GM21786 (cell line): Measurements from ENCODE around the gene TBC1D14.

ENCODE experiments used
- ATAC-seq: cut with Tn5 transposase; IDR thresholded peaks from one replicate; pipeline ENCODE4 v1.9.1; 2021; ENCODE audit not compliant: unreplicated experiment

Gene TBC1D14

DNA sequence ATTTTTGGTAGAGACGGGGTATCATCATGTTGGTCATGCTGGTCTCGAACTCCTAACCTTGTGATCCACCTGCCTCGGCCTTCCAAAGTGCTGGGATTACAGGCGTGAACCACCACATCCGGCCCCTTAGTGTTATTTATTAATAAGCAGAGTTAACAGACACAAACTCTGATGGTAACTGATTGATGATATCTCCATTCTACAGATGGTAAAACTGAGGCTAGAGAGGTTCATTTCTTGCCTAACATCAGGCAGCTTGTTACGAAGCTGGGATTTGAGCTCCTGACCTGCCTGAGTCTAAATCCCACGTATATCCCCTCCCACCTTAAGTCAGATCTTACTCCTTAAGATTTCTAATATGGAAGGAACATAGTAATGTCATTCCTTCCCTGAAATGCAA, 36.9 kb downstream of the TBC1D14 start:
- no peak for ATAC-seq

- no peak for ATAC-seq
These were observed 38.5 kb downstream of the TBC1D14 start for GRCh38 chr4:6948134-6948460.

- no peak for ATAC-seq
These were observed 42.3 kb downstream of the TBC1D14 start for GRCh38 chr4:6951880-6952381.

DNA sequence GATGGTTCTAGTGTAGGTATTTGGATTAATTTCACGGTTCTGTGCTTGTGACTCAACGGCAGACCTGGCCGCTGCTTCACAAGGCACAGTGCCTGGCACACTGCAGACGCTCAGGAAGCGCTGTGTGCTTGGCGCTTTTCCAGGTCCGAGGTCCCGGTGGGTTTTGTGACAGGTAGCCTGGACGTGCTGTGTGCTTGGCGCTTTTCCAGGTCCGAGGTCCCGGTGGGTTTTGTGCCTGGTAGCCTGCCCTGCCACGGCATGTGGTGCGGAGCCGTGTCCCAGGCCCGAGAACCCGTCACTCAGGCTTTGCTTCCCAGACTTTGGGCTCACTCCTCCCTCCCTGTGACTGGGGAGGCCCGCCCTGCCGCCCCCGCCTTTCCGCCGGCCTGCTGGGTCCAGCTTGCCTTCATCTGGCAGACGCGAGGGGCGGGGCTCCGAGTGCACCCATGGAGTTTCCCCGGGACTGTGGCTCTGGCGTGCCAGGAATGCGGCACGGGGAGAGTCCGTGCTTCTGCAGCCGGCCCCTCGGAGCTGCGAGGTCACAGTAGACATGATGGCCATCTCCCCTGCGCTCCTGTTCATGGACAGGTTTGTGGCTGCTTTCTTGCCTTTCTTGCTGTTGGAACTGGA, 44.2 kb downstream of the TBC1D14 start:
- ATAC-seq = no peak

DNA sequence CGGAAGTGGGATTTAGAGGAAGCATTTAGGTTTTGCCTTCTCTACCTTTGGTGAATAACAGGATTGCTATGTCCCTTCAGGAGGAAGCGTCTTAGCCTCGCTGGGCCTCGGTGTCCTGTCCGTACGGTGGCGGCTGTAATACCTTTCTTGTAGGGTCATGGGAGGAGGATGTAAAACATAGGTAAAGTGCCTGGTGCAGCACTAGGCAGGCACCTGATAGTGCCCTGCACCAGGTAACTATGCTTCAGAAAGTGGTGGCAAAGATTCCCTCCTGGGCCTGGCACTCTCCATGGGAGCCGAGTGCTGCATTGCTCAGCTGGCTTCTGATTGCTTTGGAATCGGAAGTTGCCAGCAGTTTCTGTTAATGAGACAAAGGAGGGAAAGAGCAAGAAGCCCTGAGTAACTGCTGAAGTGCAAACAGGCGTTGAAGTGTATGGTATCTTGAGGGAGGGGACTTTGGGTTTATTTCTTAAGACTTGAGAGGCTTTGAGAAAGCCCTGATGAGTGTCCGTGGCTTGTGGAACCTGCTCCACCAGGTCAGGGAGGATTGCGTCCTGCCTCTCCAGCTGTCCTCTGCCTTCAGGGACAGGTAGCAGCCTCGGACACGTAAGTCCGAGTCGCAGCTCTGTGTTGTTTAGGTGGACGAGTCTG, 45.8 kb downstream of the TBC1D14 start:
- ATAC-seq = no peak

GRCh38 chr4:6956087-6956433, 46.4 kb downstream of the TBC1D14 start:
- no peak for ATAC-seq

- no peak for ATAC-seq
These were observed 47.0 kb downstream of the TBC1D14 start for GRCh38 chr4:6956434-6957147.

DNA sequence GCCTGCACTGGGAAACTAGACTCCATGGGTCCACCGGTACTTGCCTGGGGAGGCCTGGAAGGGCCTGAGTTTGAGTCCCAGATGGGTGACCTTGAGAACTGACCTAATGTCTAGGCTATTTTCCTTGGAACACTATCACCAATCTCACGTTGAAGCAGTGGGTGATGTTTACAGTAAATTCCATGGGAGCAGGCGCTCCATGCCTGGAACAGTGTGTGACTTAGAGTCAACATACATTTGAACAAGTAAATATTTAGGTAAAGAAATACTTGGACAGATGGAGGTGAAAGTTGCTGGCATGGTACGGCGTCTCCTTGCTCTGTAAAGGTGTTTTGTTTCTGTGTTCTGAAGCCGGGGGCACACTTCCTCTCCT, 47.5 kb downstream of the TBC1D14 start:
- ATAC-seq = no peak

GRCh38 chr4:6957994-6958393, 48.4 kb downstream of the TBC1D14 start:
- no peak for ATAC-seq

DNA sequence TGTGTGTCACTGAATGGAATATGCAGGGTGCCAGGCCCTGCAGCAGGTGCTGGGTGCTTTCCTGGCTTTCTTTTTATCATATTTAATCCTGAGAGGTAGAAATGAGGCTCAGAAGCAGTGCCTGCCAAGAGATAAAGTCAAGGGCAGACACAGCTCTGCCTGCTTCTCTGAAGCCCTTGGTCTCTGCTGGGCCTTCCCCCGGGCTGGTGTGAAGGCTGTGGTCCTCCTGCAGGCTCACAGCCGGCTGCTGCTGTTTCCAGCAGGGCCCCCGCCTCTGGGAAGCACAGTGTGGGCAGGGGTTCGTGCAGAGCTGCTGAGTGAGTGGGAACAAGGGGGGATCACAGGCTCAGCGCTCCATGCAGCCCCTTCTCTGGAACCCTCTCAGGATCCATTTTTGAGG, 49.6 kb downstream of the TBC1D14 start:
- no peak for ATAC-seq

GRCh38 chr4:6960154-6960553, 50.5 kb downstream of the TBC1D14 start:
- no peak for ATAC-seq

GRCh38 chr4:6960628-6961412, 51.2 kb downstream of the TBC1D14 start:
- no peak for ATAC-seq

DNA sequence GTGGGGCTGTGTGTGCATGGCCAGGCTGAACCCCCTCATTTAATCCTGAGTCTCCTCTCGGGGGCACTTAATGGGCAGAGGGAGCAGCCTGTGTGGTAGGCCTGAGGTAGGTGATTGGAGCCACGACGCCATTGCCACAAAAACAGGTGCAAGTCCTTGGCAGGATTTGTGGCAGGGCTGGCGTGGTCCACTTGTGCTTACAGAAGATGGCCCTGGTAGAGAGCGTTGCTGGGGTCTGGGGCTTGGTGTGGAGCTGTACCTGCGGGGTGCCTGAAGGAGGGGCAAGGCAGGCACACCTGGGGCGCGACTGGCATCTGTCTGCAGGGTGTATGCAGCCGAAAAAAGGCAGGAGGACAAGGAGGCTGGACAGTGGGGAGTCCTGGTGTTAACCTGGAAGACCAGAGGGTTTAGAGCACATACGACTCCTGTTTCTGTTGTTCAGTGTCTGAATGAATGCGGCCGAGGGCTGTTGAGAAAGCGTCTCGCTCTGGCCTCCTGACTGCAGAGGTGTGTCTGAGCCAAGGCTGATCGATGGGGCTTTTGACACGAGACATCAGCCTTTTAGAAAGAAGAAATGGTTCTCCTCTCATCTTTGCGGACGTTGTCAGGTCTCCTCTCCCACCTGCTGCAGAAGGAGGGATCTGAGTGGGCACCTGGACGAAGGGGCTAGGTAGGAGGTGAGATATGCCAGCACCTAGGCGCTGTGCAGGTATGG, 52.0 kb downstream of the TBC1D14 start:
- no peak for ATAC-seq

DNA sequence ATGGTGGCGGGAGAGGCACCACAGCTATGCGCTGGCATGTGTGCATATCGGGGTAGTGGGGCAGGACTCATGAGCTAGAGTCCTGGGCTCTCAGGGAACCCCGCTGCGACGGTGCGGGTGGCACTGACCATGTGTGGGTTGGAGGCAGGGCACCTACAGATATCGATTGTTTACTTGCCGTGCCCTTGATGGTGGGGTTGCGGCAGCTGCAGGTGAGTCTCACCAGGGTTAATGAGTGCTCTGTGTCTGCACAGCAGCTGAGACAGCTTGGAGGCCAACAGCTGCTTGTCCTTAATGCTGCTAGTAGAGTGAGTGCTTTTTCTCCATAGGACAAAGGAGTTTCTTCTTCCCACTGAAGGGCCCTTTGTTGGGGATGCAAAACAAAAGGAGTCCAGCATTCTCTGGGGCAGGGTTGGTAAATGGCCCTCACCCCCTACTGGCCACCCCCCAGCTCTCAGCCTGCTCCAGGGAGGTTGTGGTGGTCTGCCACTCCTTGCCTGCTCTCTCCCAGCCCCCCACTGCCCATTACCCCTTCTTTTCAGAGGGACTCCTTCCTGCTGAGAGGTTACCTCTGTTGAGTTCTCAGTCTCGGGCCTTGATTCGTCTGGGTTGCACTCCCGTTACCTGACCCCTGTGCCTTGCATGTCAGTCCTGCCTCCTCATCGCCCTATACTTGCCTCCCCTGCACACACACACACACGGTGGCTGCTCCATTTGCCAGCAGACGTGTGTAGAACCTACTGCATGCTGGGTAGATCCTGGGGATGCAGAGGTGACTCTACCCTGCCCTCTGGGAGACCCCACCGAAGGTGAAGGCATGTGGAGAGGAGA, 52.8 kb downstream of the TBC1D14 start:
- no peak for ATAC-seq

DNA sequence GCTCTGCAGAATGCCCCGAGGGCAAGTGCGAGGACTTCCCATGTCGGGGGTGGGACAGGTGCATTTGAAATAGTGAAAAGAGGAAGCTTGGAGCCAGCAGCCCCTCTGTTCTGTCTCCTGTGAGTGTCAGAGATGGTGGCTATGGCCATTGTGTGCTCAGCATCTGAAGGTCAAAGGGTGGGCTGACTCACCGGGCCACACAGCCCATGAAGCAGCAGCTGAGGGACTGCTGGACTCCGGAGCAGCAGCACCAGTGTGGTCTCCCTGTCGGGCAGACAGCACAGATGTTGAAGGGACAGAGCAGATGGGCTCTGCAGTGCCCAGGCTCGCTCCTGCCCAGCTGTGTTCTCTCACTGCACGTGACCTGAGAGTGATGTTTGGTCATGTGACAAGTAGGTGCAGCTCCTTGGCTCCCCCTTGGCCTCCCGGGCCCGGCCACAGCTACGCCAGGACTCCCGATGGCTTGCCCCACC, 53.5 kb downstream of the TBC1D14 start:
- ATAC-seq = no peak

GRCh38 chr4:6964858-6965257, 55.2 kb downstream of the TBC1D14 start:
- no peak for ATAC-seq

DNA sequence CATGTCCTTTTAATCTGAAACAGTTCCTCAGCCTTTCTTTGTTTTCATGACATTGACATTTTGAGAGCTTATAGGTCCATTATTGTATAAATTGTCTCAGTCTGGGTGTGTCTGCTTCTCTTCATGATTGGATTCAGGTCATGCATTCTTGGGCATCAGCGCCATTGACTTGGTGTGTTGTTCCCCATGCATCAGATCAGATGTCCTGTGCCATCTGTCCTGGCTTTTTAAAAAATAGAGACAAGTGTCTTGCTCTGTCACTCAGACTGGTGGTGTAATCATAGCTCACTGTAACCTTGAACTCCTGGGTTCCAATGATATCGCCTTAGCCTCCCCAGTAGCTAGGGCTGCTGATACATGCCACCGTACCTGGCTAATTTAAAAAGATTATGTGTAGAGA, 55.7 kb downstream of the TBC1D14 start:
- ATAC-seq = no peak

DNA sequence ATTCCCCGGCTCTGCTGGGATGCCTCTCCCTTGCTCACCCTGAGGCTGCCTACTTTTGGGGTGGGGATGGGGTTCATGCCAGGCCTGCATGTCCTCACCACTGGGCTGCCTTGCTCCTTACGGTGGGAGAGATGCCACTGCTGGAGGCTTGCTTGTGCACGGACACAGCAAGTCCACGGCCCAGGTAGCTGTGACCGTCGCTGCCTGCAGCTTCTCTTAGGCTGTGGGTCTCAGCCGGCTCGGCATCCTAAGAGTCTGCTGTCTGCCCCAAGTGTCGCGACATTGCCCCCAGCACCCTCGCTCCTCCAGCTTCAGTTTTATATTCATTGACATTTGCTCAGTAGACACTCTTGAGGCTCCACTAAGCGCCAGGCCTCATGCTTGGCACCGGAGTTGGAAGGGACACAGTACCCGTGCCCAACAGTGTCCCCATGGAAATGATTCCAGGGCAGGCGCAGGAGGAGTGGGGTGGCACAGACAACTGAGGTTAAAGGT, 58.3 kb downstream of the TBC1D14 start:
- no peak for ATAC-seq

- ATAC-seq = no peak
These were observed 58.9 kb downstream of the TBC1D14 start for GRCh38 chr4:6968496-6968895.
